Activated CD8-positive, alpha-beta T cell treated with anti-CD3 and anti-CD28 coated beads for 36 hours (primary cell): Measurements from ENCODE around the gene SELP. TPM values are rescaled to one million over a fixed set of nuclear protein-coding genes. Genes with fewer than 3 reads are reported as not detected.

Source experiments
- ATAC-seq: fragments of 200-7000 bp; cut with Tn5 transposase; one replicate; pipeline ENCODE4 v1.10.0; 2021; ENCODE audit warnings: mild to moderate bottlenecking, moderate library complexity
- CTCF ChIA-PET: fragments of 350-600 bp; sonication (Branson Sonifier 250); formaldehyde crosslinking; loops from one replicate; lab custom pipeline; 2021; ENCODE audit warnings: antibody characterized with exemption; lab: Charles Lee
- POLR2A ChIA-PET: fragments of 350-600 bp; sonication (Branson Sonifier 250); formaldehyde crosslinking; loops from one replicate; lab custom pipeline; 2021; ENCODE audit warnings: antibody characterized with exemption; lab: Charles Lee
- DNase-seq: peaks from one replicate; pipeline ENCODE4 v3.0.0-alpha.2; 2020
- H3K27ac Mint-ChIP-seq: one replicate; pipeline ENCODE4 v1.8.0; 2021; ENCODE audit warnings: mild to moderate bottlenecking, mixed read lengths
- H3K27me3 Mint-ChIP-seq: one replicate; pipeline ENCODE4 v1.8.0; 2021; ENCODE audit warnings: mixed read lengths
- H3K36me3 Mint-ChIP-seq: one replicate; pipeline ENCODE4 v1.8.0; 2021; ENCODE audit warnings: low read depth, mixed read lengths
- H3K4me1 Mint-ChIP-seq: one replicate; pipeline ENCODE4 v1.8.0; 2021; ENCODE audit warnings: low read depth, mixed read lengths
- H3K4me3 Mint-ChIP-seq: one replicate; pipeline ENCODE4 v1.8.0; 2021; ENCODE audit warnings: mild to moderate bottlenecking, moderate library complexity, mixed read lengths
- H3K9me3 Mint-ChIP-seq: one replicate; pipeline ENCODE4 v1.8.0; 2021; ENCODE audit warnings: mixed read lengths
- CTCF ChIP-seq: fragments of 200-600 bp; IDR thresholded peaks from one replicate; pipeline ENCODE4 v1.8.0; 2022; ENCODE audit warnings: antibody characterized with exemption, mild to moderate bottlenecking
- intact Hi-C: fragments of 100-400 bp; cut with micrococcal nuclease; formaldehyde crosslinking; loops from one replicate; pipeline ENCODE4 v1.10.0; 2022
- total RNA-seq, 2 experiments: library from RNA; stranded (reverse); gene quantifications; one replicate each; pipeline ENCODE4 v1.2.3, GENCODE V29; 2021

The SELP gene
- total RNA-seq, 2 experiments from 2014 or later: 0.50 to 0.81 TPM

GRCh38 chr1:169584483-169585144 is 45.3 kb downstream of the SELP start:
- Mint-ChIP-seq H3K27me3 (no peaks in the 10 kb centered on the region), H3K4me3 (peak overlapping the region; percentile 91), H3K4me1 (peaks cover 54% of the 10 kb centered on the region), H3K36me3 (peaks cover 9% of the 10 kb centered on the region), H3K9me3 (no peaks in the 10 kb centered on the region), H3K27ac (peak overlapping the region; percentile 91)
- ATAC-seq (peak; percentile 19), DNase-seq (peak; percentile 26)
- intact Hi-C loops: loop anchor here (5.0 kb wide), 3 partner anchors 97 to 128 kb away; partner anchors contain the start of genes SELL and SLC19A2
- TF ChIP-seq CTCF: no peak
- ChIA-PET CTCF (interaction anchor here (1.1 to 3.8 kb wide), 3 partner anchors 17 to 127 kb away, joined by 3 to 38 read pairs (median 26); no protein-coding TSS in a partner anchor), POLR2A (no interaction called here)

- H3K27ac Mint-ChIP-seq: no peak overlapping the region
- no peaks in the 10 kb centered on the region for H3K9me3 Mint-ChIP-seq
- intact Hi-C loops: no loop called here
- no peaks in the 10 kb centered on the region for H3K27me3 Mint-ChIP-seq
- H3K4me3 Mint-ChIP-seq: no peak overlapping the region
- DNase-seq: no peak
- peaks cover 28% of the 10 kb centered on the region for H3K36me3 Mint-ChIP-seq
- no peak for TF ChIP-seq CTCF
- POLR2A ChIA-PET: no interaction called here
- H3K4me1 Mint-ChIP-seq: peaks cover 6% of the 10 kb centered on the region
- ATAC-seq: no peak
- CTCF ChIA-PET: interaction anchor here (0.8 to 1.5 kb wide), 4 partner anchors 12 to 231 kb away, joined by 3 to 4 read pairs (median 4); no protein-coding TSS in a partner anchor
Measured at GRCh38 chr1:169577981-169578738, 51.8 kb downstream of the SELP start.

GRCh38 chr1:169576935-169577331 is 53.0 kb downstream of the SELP start:
- ChIA-PET POLR2A (no interaction called here), CTCF (interaction anchor here (1.0 to 1.7 kb wide), 3 partner anchors 9 to 135 kb away, joined by 3 to 10 read pairs (median 6); partner anchors contain the start of gene F5)
- no peak for TF ChIP-seq CTCF
- H3K4me3 Mint-ChIP-seq: no peak overlapping the region
- DNase-seq: no peak
- peaks cover 2% of the 10 kb centered on the region for H3K4me1 Mint-ChIP-seq
- no peaks in the 10 kb centered on the region for H3K27me3 Mint-ChIP-seq
- H3K9me3 Mint-ChIP-seq: no peaks in the 10 kb centered on the region
- ATAC-seq: no peak
- H3K36me3 Mint-ChIP-seq: peaks cover 29% of the 10 kb centered on the region
- H3K27ac Mint-ChIP-seq: no peak overlapping the region
- intact Hi-C loops: no loop called here

- Mint-ChIP-seq H3K4me1 (peaks cover 2% of the 10 kb centered on the region), H3K9me3 (no peaks in the 10 kb centered on the region), H3K27me3 (no peaks in the 10 kb centered on the region), H3K36me3 (peaks cover 34% of the 10 kb centered on the region), H3K4me3 (no peak overlapping the region), H3K27ac (no peak overlapping the region)
- no peak for TF ChIP-seq CTCF
- ChIA-PET CTCF (interaction anchor here (1.0 to 1.7 kb wide), 4 partner anchors 10 to 136 kb away, joined by 3 to 10 read pairs (median 4); partner anchors contain the start of gene F5), POLR2A (no interaction called here)
- intact Hi-C loops: no loop called here
- ATAC-seq (no peak), DNase-seq (no peak)
Measured at GRCh38 chr1:169576241-169576934, 53.5 kb downstream of the SELP start.
